ENCODE results near the gene RNLS.

RNLS gene

DNA sequence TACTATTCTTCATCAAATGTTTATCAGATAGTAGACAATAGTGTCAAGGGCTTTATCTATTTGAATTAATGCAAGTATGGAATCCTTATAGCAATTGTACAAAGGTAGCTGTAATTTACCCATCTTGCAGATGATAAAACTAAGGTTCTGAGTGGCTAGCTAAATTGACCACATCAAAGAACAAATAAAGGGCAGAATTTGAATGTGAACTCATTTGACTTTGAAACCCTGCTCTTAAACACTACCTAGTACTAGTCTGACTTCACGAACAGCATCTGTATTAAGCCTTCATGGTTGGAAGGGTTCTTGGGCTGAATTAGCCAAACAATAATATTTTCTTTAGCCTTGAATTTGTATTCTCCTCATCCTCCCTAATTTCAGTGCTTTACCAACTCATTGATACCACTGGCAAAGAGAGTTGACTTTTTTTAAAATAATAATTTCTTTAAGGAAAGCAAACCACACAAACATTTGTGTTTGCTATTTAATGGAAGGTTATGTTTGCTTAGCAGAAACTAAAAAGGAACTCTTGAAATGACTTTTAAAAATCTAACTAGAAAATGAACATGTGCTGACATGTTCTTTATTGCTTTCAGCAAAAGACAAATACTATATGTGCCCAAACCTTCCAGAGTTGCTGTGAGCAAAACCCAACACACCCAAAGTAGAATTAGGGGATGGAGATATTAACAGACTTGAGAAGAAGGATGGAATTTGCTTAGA is 322.6 kb downstream of the RNLS start:
- no peak for DNase-seq (ENCODE audit: low read depth in 2 of 2)

DNA sequence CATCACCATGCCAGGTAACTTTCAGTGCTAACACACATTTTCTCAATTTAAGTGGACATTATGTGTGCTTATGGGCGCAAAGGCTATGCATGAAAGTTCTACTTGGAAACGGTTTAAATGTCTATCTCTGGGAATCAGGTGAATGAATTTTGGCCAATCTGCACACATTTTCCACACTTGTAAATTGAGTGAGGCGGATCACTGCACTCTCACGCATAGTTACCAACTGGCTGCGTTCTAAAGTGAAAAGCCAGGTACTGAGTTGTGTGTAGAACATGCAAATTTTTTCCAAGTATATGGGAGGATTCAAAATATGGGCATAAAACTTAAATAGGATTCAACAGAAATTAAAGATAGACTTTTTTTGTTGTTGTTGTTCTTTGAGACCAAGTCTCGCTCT is 323.7 kb downstream of the RNLS start:
- DNase-seq (ENCODE audit: low read depth in 2 of 2): no peak

DNA sequence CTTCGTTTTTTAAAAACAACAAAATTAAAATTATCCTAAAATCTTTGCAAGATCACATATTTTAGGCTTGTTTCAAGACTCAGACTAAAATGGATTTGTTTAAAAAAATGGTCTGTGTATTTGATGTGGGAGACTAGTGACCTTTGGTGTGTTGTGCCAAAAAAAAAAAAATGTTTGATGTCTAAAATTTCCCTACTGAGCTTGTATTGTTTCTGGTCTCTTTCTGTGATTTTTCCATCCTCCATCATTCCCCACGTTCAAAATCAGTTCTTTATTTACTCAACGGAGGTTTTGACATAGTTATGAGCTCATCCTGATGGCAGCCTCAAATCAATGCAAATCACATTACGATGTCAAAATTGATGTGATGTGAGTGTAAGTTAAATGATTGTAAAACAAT is 326.2 kb downstream of the RNLS start:
- no peak for DNase-seq (ENCODE audit: low read depth in 2 of 2)

DNA sequence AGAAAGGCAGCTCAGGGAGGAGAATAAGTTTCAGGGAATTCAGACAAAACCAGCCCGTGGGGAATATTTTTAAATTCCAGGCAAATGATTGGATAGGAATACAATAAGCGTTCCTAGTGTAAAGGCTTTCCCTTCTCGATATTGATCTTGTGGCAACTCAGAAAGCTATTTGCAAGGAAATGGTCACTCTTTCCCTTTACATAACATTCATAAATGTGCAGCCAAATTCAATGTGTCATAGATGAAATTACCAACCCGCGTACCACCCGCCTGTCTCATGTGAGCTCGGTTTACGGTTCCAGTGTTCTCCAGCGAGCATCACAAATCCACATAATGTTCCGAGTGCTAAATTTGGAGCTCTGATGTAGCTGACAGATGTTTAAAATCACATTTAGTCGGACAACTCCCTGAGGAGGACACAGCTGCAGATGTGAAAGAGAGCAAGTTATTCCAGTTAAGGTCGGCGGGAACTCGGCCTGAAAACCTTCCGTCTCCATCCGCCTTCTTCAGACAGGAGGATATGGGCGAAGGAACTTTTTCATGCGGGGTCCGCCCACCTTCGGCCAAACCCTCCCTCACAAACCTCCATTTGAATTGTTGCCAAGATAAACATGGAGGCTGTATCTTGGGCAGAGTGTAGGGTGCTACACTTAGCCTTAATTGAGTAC is 327.0 kb downstream of the RNLS start:
- no peak for DNase-seq (ENCODE audit: low read depth in 2 of 2)

DNA sequence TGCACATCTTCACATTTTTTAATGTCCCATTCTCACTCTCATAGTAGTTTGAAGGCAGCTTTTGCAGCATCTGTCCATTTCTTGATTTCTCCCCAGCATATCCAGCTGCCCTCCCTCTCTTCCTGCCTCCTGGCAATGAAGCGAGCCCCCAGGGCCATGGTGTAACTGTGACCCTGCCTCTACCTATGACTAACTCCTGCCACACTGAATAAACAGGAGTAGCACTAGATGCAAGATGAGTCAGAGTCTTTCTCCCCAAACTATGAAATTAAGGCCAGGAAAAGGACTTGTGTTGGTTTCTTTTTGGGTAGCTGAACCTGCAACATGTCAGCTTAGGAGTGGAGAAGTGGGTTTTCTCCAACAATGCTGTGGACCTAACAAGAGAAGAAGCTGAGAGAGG is 329.0 kb downstream of the RNLS start:
- no peak for DNase-seq (ENCODE audit: low read depth in 2 of 2)

DNA sequence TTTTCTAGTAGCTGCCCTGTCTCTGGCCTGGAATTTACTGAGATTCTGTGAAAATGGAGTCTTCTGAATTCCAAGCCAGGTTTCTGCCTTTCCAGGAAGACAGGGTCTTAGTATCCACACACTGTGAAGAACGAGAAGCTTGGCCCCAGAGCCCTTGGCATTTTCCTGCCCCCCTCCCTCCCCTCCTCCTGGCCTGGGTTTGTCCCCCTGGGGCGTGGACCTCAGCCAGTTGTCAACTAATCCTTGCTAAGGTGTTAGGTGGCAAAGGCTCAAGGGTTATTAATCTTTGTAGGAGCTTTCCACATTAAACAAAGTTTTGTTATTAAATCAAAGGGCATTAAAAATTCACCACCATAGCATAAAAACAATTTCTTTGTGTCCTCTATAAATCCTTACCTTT is 329.5 kb downstream of the RNLS start:
- no peak for DNase-seq (ENCODE audit: low read depth in 2 of 2)

DNA sequence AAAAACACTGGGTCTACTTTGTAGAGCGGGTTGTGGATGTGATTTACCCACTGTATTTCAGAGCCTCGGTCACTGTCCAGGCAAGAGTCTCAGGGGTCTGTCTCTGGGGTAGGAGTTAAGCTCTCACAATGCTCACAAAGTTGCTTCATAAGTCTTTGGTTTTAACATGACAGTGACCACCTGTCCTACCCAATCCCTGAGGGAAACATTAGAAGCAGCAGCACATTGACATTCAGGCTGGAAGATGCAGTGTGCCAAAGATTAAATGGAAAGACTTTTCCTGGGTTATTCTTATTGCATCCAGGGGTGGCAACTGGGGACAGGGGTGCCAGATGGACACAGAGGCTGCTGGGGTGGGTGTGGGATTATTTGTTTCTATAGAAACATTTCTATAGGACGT is 330.0 kb downstream of the RNLS start:
- DNase-seq (ENCODE audit: low read depth in 2 of 2): no peak

DNA sequence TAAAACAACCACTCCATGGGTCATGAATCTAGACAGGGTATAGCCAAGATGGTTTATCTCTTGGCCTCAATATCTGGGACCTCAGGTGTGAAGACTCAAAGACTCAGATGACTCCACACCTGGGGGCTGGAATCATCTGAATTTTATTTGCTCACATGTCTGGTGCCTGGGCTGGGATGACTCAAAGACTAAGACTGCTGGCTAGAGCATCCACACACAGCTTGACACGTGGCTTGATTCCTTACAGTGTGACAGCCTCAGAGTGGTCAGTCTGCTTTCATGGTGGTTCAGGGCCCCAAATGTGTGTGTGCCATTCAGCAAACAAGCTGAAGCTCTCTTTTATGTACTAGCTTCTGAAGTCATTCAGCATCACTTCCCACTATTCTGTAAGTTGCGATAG is 333.7 kb downstream of the RNLS start:
- DNase-seq (ENCODE audit: low read depth in 2 of 2): no peak

DNA sequence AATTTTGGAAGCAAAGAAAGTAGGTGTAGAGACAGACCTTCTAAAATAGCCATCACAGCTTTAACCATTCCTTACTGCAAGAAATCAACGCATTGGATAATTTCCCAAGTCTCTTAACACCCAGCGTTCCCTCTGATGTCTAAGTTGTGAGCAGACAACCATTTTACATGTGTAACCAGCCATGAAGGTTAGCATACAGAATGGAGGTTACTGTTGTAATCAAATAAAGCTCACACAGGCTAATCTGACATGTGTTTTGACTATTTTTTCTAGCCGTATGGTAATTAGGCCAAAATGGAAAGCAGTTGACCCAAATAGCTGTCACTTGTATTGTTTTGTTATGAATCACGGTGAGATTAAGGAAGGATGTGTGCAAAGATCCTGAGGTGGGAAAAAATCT is 336.4 kb downstream of the RNLS start:
- DNase-seq (ENCODE audit: low read depth in 2 of 2): no peak

DNA sequence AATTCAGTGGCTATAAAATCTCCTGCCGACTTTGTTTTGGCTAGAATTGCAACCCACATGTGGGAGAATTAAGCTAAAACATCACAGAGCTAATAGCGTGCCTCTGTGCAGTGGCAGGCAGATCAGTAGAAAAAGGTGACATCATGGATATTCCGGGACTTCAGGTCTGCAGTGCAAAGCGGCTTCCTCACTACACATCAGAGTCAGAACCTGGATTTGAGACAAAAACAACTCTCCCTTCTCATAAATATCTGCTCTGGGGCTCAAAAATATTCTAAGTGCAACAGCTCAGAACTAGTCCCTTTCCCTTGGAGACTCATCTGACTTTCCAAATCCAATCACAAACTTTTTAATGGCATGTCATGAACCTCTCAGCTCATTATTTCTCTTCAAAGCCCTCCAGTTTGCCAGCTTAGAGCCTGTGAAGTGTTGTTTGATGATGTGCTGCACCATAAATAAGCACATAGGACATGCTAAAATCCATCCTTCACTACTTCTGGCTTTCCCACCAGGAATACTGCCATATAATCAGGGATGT is 337.1 kb downstream of the RNLS start:
- no peak for DNase-seq (ENCODE audit: low read depth in 2 of 2)

DNA sequence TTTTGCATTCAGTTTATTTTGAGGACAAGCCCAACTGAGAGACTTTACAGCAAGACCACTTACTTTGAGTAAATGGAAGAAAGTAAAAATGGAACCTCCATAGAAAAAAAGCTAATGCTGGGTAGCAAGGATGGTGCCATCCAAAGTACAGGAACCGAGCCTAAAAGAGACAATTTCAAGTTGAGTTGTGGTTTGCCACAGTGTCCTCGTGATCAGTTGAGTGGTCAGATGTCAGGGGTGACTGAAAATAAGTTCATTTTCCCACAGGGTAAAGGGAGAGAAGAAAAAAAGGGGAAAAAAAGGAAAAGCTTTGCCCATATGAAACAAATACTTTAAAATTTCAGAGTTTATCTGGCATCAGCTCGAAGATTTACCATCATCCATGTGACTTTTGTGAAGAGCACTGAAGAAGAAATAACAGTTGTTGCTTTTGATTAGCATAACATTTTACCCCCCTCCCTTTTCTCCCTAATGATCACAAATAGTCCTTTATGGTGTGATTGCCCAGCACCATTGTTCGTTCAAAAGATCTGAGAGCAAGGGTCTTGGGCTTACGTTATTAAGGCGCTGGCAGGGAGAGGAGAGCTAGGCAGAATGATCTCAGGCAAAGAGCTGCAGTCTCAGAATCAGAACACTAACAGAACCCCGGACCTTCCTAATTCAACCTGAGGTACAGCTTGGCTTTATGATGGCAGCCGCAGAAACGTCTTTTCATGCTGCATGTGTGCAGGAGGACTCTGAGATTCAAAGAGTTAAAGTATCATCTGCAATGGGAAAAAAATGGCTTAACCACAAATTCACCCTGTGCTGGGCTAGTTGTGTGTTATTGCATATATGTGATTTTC is 338.1 kb downstream of the RNLS start:
- DNase-seq (ENCODE audit: low read depth in 2 of 2): no peak

DNA sequence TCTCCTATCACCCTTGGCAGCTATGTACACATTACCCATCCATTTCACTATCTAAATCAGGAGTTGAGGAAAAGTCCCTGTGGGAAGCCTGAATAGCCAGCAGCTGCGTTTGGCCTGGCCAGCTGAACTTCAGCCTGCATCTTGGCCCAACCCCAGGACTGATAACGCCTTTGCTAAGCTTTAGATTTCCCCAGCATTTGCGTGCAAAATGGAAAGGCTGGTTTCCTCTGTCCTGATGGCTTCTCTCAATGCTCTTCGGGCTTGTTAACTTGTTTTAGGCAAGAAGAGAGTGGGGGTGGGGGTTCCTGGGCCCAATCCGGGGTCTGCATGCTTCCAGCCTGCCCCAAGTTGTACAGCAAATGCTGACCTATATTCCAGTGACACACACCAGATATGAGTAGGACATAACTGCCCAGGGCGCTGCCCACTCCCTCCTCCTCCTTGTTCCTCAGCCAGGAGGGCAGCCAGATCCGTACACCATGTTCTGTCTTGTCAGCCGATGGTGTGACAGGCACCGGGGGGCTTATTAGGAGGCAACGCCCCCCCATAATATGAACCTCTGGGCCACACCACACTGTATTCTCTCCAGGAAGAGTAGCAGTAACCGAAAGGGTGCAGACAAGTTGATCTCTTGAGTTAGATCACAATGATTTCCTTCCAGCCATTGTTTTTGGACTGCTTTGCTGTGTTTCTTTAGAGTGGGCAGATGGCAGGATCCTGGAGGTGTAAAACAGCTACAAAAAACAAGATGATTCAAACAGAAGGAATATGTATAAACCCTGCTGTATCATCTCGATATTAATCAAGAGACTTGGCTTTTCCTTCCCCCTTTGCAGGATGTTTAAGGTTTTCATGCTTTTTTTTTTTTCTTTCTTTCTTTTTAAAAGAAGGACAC is 339.0 kb downstream of the RNLS start:
- DNase-seq (ENCODE audit: low read depth in 2 of 2): no peak

DNA sequence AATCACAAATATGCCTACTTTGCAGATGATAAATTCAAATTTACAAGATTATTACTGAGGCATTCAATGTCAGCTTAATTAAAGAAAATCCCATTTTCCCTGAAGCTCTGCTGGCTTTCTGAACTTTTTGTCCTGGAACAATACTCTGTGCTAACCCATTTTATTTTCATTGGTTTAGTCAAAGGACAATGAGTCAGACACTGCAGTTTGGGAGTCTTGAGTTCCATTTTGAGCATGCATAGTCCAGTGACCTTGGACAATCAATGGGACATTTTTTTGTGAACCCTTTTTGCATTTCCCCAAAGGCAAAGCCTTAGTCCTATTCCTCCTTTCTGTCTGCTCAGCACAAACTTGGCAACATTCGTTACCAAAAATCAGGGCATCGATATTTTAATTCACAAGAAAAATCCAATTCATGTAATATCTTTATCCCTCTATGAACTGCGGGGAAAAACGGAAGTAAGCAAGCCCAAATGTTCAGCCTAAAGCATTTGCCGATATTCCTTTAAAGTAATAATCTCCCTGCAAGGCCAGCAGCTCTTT is 339.8 kb downstream of the RNLS start:
- no peak for DNase-seq (ENCODE audit: low read depth in 2 of 2)

DNA sequence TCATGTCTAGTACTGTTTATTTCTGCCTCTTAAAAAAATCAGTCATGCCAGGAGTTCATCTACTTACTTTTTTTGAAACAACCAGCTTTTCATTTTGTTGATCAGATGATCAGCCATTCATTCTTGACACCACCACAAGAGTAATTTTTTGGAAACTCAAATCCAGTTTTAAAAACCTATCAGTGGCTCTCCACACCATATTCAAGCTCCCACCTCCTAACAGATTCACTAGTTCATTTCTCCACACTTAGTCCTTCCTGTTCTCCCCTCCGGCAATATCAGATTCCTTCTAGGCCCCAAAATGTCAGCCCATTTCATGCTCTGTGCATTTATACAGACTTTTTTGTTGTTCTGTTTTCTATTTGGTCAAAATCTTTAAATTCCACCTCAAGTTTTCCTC is 341.6 kb downstream of the RNLS start:
- DNase-seq (ENCODE audit: low read depth in 2 of 2): no peak

DNA sequence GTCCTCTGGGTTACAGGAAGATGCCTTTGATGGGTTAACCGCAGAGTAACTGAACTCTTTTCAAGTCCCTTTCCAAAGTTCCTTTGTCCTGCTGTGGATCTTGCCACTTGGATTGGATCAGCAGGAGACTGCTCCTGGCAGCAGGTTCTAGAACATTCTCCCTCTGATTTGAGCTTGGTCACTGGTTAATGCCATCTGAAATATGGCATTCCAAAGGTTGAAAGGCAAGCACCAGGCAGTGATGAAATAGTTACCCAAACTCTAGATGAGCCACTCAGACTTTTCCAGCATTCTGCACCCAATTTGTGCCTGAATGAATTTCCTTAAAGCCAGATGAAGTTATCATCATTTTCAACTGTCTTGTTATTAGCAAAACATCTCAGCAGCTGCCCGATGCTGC is 343.9 kb downstream of the RNLS start:
- DNase-seq (ENCODE audit: low read depth in 2 of 2): no peak

DNA sequence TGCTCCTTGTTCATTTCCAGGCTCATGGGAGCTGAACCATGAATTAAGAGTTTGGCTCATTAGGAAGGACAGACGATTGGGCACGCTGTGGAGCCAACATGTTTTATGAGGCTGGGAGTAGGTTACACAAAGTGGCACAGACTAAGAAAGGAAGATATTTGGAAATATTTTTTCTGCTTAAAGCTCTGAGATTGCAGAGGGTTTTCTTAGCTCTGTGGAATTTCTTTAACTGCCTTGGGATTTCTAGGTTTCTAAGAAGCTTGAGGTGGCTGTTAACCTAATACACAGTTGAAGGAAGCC is 344.6 kb downstream of the RNLS start:
- DNase-seq (ENCODE audit: low read depth in 2 of 2): no peak

DNA sequence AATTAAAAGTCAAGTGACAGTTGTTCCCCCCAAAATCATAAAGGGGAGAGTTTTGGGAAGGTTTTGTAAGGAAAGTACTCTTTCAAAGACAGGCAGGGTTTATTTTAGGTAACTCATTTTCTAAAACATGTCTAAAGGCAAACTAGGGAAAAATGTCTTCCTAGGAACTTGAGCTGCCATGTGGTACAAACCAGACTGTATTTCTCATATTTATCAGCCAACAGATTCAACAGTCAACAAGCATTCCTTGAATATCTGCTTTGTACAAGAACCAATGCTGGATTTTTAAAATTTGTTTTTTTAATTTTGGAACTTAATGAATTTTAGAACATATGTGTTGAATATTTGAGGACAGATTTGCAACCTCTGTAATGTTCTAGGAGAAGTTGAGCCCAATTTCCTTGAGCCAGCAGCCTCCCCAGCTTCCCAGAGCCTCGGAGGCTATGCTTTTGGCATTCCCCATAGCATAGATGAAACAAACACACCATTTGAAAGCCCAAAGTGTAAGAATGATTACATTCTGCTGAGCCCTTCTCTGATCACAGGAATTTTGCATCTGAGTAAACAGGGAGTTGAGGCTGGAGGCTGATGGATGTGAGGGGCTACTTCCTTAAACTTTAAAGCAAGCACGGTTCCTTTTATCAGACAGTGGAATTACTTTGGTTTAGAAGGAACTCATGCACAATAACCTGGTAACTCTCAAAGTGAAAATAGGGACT is 345.1 kb downstream of the RNLS start:
- DNase-seq (ENCODE audit: low read depth in 2 of 2): no peak

DNA sequence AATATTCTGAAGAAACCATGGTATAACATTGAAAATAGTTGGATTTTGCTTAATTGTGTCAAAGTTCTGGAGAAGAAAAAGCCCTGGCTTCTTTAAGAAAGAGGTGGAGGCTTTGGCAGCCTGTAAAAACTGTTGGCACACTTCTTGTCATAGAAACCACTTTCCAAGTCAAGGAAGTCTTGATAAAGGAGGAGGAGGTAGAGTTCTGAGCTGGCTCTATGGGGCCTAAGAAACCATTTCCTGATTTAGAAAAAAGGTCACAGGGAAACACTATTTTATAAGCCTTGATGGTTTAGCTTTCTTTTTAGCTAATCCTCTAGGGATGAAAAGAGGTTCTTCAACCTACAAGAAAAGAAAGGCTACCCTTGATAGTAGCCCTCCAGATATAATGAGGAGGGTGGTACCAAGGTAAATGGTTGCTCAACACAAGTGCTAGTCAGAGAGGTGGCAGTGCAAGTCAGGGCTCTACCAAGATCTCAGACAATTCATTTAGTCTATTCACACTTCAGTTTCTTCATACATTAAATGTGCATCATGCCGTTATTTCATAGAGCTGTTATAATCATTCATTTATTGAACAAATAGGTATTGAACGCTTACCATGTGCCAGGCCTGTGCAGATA is 346.9 kb downstream of the RNLS start:
- DNase-seq (ENCODE audit: low read depth in 2 of 2): no peak

DNA sequence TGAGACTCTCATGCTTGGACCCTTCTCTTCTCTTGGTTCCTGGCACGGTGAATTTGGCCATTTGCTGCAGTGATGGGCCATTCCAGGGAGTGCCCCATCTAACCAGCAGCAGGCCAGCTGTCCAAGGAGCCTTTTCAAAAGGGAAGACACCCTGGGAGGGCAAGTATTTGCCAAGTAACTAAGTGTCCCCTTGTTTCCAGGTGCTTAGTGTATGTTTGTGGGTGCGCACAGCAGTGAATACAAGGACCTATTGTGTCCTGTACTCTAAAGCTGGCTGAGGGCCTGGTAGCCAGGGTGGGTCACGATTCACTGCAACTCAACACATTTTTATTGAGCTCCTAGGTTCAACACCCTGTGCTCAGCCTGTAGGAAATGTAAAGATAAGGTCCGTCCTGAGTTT is 348.8 kb downstream of the RNLS start:
- no peak for DNase-seq (ENCODE audit: low read depth in 2 of 2)

DNA sequence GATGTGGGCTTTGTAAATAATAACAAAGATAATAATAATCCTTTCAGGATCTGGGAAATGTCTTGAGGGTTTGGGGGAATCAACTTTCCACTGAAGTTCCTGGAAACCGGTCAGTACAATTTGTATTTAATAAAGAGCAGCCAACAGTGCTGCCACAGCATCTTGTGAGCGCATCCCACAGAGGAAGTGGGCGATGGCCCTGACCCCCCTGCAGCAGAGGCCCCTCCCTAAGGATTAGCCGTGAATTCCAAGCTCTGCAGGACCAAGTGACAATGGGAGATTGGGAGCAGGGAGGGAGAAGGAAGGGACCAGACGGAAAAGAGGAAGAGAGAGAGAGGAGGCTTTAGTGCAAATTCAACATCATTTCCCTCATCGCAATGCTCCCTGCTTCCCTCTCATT is 349.2 kb downstream of the RNLS start:
- DNase-seq (ENCODE audit: low read depth in 2 of 2): no peak
